GM18526 (cell line): ENCODE data around the gene ITGB2.

Experiments
- POLR2A ChIP-seq: IDR thresholded peaks from 3 replicates; pipeline ENCODE4 v1.6.1; 2011; ENCODE audit not compliant: insufficient read length; ENCODE audit errors: extremely low read depth

ITGB2 gene

DNA sequence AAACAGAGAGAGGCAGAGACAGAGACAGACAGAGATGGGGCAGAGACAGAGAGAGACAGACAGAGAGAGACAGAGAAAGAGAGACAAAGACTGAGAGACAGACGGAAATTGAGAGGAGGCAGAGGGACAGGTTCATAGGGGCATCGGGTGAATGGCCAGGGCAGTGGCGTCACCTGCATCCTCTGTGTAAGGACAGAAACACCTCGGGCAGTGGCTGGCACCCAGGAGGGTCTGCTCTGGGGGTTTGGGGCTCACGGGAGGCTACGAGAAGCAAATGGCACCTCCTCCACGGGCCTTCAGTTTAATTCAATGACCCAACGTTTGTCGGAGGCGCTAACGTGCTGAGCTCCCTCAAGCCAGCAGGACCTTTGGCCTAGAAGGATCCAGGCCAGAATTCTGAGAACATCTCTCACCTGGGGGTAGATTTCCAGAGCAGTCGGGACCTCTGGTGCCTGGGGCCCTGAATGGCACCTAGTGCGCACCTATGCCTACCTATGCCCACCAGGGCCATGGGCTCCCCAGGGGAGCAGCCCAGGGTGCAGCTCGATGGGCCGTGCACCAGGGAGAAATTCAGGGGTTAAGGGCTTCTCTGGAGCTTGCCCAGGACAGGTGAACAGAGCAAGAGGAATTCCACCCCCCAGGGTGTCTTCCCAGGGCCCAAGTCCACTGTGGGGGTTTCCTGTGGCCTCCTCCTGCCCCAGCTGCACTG lies 26.6 kb downstream of the ITGB2 start:
- TF ChIP-seq POLR2A, result no peak

- no peak for TF ChIP-seq POLR2A
Observed at GRCh38 chr21:44893278-44893556, 27.5 kb downstream of the ITGB2 start.

DNA sequence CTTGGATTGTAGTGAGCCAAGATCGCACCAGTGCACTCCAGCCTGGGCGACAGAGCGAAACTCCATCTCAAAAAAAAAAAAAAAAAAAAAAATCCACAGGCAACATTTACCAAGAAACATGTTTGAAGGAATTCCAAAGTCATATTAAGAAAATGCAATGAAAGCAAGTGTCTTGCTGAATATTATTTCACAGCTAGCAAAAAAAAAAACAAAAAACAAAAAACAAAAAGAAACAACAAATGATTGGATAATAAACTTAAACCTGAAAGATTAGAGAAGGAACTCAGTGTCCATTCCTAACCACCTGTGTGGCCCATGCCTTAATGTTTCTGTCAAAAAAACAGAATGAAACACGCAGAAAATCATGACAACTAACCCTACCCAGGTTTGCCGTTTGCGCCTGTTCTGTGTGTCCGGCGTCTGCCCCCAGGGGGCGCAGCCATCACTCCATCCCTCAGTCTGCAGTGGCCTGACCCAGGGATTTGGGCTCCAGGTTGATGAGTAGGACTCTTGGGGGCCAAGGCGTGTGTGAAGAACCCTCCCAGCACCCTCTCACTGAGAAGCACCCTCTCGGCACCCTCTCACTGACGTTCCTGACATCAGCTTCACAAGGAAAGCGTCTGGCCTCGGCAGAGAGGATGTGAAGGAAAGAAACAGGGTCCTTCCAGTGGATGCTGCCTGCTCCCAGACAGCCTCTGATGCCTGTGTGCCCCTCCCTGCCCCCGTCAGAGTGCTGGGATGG lies 28.0 kb downstream of the ITGB2 start:
- TF ChIP-seq POLR2A, result no peak

- no peak for TF ChIP-seq POLR2A
Observed at GRCh38 chr21:44892095-44892494, 28.6 kb downstream of the ITGB2 start.

- no peak for TF ChIP-seq POLR2A
Observed at GRCh38 chr21:44891631-44892031, 29.1 kb downstream of the ITGB2 start.

- TF ChIP-seq POLR2A, result no peak
Observed at GRCh38 chr21:44890961-44891541, 29.6 kb downstream of the ITGB2 start.

GRCh38 chr21:44890338-44890931 lies 30.3 kb downstream of the ITGB2 start:
- no peak for TF ChIP-seq POLR2A

- no peak for TF ChIP-seq POLR2A
Observed at GRCh38 chr21:44889625-44890337, 30.9 kb downstream of the ITGB2 start.

DNA sequence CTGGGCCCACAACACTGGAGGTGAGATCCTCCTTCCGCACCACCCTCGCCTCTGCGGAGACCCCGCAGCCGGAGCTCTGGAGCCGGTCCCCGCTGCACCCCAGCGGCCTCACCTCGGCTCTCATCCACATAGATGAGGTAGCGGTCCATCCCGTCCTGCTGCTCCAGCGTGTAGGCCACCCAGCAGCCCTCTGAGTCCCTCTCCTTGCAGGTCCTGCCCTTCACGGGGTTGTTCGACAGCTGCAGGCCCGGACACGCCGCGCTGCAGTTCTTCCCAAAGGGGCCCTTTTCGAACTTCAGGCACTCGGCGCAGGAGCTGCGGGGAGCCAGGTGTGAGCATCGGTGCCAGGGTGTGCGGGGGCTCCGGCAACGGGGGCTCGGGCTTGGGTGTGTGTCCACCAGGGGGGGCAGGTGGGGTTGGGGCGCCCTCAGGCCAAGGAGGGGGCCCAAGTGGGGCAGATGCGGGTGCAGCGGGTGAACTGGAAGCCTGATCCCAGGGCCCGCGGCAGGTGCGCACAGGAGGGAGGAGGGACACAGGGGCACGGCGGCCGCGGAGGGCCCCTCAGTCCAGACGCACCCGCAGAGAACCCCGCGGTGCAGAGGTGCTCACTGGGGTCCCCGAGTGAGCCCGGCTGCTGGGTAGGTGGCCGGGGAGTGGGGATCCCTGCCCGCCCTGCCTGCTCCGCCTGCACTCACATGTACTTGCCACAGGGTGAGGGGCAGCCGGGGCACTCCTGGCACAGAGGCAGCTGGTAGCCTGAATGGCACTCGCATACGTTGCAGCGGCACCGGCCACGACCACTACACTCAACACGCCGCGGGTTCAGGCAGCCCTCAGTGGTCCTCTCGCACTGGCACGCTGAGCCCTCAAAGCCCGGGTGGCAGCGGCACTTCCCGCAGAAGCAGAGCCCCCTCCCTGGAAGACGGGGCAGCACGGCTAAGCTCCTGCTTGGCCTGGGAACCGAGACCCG lies 31.8 kb downstream of the ITGB2 start:
- no peak for TF ChIP-seq POLR2A

GRCh38 chr21:44887807-44888580 lies 32.7 kb downstream of the ITGB2 start:
- TF ChIP-seq POLR2A, result no peak

DNA sequence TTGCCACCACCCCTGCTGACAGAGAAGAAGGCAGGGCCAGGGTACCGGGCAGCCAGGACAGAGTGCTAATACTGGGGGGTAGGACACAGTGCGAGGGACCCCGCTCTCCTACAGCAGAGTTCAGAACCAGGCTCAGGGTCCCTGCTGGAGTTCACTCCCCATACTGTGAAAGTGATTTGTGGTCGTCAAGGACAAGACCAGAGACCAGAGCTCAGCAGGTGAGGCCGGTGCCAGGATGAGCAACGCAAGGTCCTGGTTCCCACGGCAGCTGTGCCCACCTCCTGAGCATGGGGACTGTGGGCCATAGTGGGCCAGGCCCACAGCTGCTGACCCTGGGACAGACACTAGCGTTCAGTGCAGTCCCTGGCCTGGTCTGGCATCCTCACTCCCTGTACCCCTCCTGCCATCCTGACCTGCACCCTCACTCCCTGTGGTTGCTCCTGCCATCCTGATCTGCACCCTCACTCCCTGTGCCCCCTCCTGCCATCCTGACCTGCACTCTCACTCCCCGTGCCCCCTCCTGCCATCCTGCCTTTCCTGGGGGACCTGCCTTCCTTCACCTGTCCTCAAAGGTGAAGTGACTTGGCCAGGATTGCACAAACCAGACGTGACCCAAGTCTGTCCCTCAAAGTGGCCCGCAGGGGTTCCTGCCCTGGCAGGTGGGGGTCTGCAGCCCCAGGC lies 33.4 kb downstream of the ITGB2 start:
- TF ChIP-seq POLR2A, result no peak

DNA sequence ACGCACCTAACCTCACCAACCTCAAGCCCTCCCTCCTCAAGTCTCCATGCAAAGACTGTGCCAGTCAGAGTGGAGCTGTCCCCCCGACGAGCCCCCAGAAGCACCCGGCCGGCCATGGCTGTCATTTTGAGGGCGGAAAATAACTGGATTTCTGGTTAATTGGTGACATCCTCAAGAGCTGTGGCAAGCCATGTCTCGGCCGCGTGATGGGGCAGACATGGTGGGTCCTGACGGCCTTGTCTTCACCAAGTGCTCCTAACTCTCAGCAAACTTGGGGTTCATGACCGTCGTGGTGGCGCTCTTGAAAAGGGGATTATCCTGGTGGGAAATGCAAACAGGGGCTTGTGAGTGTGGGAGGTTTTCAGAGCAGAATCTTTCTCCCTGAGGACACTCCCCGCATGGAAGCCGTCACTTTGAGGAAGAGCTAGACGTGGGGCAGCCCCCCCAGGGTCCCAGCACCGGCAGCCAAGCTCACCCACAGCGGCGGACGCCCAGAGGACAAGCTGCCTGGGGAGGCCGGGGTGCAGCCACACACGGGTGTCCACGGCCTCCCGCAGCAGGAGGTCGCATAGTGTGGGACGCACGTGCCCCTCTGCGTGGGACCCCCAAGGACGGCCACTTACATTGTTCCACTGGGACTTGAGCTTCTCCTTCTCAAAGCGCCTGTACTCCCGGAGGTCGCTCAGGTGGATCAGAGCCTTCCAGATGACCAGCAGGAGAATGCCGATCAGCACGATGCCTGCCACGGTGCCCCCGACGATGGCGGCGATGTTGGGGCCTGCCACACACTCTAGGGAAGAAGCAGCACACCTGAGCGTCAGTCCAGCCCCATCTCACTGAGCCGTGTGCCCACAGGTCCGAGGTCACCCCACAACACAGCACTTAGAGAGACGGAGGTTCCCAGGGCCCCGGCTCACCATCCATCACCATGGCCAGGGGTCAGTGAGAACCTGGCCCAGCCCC lies 34.3 kb downstream of the ITGB2 start:
- TF ChIP-seq POLR2A, result no peak
